ENCODE results near the gene RPS6KA4.

RPS6KA4 gene

GRCh38 chr11:64366751-64367150 is 7.8 kb downstream of the RPS6KA4 start:
- DNase-seq (ENCODE audit: low spot score) = no peak

GRCh38 chr11:64367931-64368672 is 9.1 kb downstream of the RPS6KA4 start:
- no peak for DNase-seq (ENCODE audit: low spot score)

- DNase-seq (ENCODE audit: low spot score) = no peak
Observed at GRCh38 chr11:64368673-64369074, 9.7 kb downstream of the RPS6KA4 start.

- DNase-seq (ENCODE audit: low spot score) = no peak
Observed at GRCh38 chr11:64369440-64370421, 10.8 kb downstream of the RPS6KA4 start.

- no peak for DNase-seq (ENCODE audit: low spot score)
Observed at GRCh38 chr11:64371201-64371600, 12.2 kb downstream of the RPS6KA4 start.

- DNase-seq (ENCODE audit: low spot score) = no peak
Observed at GRCh38 chr11:64372021-64372420, 13.1 kb downstream of the RPS6KA4 start.

GRCh38 chr11:64372802-64373597 is 14.0 kb downstream of the RPS6KA4 start:
- DNase-seq (ENCODE audit: low spot score) = no peak

- no peak for DNase-seq (ENCODE audit: low spot score)
Observed at GRCh38 chr11:64373598-64373974, 14.6 kb downstream of the RPS6KA4 start.

GRCh38 chr11:64376071-64376470 is 17.1 kb downstream of the RPS6KA4 start:
- DNase-seq (ENCODE audit: low spot score) = no peak

- DNase-seq (ENCODE audit: low spot score) = no peak
Observed at GRCh38 chr11:64378335-64378880, 19.4 kb downstream of the RPS6KA4 start.

GRCh38 chr11:64379160-64379559 is 20.2 kb downstream of the RPS6KA4 start:
- no peak for DNase-seq (ENCODE audit: low spot score)

- DNase-seq (ENCODE audit: low spot score) = no peak
Observed at GRCh38 chr11:64379817-64380709, 21.1 kb downstream of the RPS6KA4 start.

- DNase-seq (ENCODE audit: low spot score) = no peak
Observed at GRCh38 chr11:64381350-64381749, 22.4 kb downstream of the RPS6KA4 start.

- no peak for DNase-seq (ENCODE audit: low spot score)
Observed at GRCh38 chr11:64382047-64382446, 23.1 kb downstream of the RPS6KA4 start.

GRCh38 chr11:64382586-64382985 is 23.6 kb downstream of the RPS6KA4 start:
- DNase-seq (ENCODE audit: low spot score) = no peak

- no peak for DNase-seq (ENCODE audit: low spot score)
Observed at GRCh38 chr11:64383580-64383979, 24.6 kb downstream of the RPS6KA4 start.

GRCh38 chr11:64384028-64384737 is 25.2 kb downstream of the RPS6KA4 start:
- DNase-seq (ENCODE audit: low spot score) = no peak

- no peak for DNase-seq (ENCODE audit: low spot score)
Observed at GRCh38 chr11:64384981-64385944, 26.3 kb downstream of the RPS6KA4 start.
